GM20000 (cell line): ENCODE results near the gene PHLPP1.
"Not testable (repeated sequence)": the region's sequence is repeated elsewhere in the genome, so short reads cannot be mapped to it uniquely, and the experiment has no call there.

Experiments used
- DNase-seq: peaks from one replicate; pipeline ENCODE4 v3.0.0; 2012; ENCODE audit warnings: low spot score
- TF ChIP-seq, protein P1 (sequence below): IDR thresholded peaks from 2 replicates; pipeline ENCODE4 v1.5.1; 2012; ENCODE audit warnings: mild to moderate bottlenecking, control low read depth; ENCODE audit errors: extremely low read depth, missing control alignments

Gene PHLPP1

GRCh38 chr18:62799977-62800376 lies 84.6 kb downstream of the PHLPP1 start:
- no peak for DNase-seq
- TF ChIP-seq, protein P1, sequence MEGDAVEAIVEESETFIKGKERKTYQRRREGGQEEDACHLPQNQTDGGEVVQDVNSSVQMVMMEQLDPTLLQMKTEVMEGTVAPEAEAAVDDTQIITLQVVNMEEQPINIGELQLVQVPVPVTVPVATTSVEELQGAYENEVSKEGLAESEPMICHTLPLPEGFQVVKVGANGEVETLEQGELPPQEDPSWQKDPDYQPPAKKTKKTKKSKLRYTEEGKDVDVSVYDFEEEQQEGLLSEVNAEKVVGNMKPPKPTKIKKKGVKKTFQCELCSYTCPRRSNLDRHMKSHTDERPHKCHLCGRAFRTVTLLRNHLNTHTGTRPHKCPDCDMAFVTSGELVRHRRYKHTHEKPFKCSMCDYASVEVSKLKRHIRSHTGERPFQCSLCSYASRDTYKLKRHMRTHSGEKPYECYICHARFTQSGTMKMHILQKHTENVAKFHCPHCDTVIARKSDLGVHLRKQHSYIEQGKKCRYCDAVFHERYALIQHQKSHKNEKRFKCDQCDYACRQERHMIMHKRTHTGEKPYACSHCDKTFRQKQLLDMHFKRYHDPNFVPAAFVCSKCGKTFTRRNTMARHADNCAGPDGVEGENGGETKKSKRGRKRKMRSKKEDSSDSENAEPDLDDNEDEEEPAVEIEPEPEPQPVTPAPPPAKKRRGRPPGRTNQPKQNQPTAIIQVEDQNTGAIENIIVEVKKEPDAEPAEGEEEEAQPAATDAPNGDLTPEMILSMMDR = no peak

- no peak for DNase-seq
- TF ChIP-seq, protein P1 = no peak
Measured at GRCh38 chr18:62802523-62802922, 87.2 kb downstream of the PHLPP1 start.

DNA sequence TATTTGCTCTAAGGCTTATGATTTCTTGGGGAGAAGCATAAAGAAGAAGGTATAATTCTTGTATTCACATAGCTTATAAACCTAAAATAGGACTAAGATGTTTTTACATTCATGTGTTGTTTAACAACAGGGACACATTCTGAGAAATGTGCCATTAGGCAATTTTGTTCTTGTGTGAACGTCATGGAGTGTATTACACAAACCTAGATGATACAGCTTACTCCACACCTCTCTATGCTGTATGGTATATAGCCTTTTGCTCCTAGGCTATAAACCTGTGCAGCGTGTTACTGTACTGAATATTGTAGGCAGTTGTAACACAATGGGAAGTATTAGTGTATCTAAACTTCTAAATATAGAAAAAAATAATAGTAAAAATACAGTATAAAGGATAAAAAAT lies 92.1 kb downstream of the PHLPP1 start:
- DNase-seq = no peak
- TF ChIP-seq, protein P1 = no peak

DNA sequence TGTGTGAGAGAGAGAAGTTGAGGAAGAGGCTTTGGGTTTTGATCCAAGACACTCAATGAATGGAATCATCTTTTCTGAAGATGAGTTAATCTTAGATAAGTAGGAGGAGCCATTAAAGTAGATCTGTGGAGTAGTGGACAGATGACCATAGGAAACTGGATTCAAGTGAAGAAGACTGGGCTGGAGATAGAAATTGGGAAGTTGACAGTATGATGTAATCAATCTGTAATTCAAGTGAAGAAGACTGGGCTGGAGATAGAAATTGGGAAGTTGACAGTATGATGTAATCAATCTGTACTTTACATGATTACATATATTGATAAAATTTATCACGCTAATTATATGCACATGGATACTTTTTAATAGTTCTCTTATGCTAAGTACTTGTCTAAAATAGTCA lies 92.8 kb downstream of the PHLPP1 start:
- TF ChIP-seq, protein P1 = no peak
- DNase-seq = no peak

DNA sequence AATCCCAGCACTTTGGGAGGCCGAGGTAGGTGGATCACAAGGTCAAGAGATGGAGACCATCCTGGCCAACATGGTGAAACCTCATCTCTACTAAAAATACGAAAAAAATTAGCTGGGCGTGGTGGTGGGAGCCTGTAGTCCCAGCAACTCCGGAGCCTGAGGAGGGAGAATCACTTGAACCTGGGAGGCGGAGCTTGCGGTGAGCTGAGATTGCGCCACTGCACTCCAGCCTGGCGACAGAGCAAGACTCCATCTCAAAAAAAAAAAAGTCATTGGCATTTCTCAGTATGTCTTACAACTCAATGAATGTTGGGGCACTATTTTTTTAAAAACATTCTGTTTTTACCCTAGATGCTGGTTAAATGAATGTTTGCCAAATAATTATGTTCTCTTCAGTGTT lies 94.1 kb downstream of the PHLPP1 start:
- DNase-seq = not testable (repeated sequence)

DNA sequence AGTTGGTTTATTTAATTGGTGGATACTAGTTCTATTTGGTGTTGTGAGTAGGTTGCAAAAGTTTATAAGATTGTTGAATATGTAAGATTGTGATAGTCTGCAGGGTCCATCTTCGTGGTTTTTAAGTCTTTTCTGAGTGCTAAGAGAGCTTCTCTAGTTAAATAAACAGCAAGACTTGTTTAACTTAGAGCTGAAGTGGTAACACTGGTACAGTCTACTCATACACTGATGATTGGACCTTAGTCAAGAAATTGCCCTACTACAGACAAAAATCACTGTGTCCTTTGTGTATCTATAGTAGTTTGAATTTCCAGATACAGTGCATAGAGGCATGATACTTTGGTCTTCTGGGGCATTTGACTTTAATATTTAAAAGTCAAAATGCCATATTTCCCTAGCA lies 94.6 kb downstream of the PHLPP1 start:
- TF ChIP-seq, protein P1 = no peak

GRCh38 chr18:62810682-62811081 lies 95.3 kb downstream of the PHLPP1 start:
- TF ChIP-seq, protein P1 = no peak
- DNase-seq = no peak

More for the DNA sequence above, 94.6 kb downstream of the PHLPP1 start:
- no peak for DNase-seq

- TF ChIP-seq, protein P1 = no peak
- DNase-seq = no peak
Measured at GRCh38 chr18:62811674-62812073, 96.3 kb downstream of the PHLPP1 start.
